Spinal cord (tissue), 10 donors: Measurements from ENCODE around the gene CEP112. TPM values are rescaled to one million over a fixed set of nuclear protein-coding genes. Genes with fewer than 3 reads are reported as not detected.
A peak's percentile ranks its signal among the peaks of the same experiment; 100 is the strongest.

Experiments
- DNase-seq, 6 donors: peaks; one replicate each; pipeline versions ENCODE4 v3.0.0 to v3.0.0-alpha.2; 2013 to 2015; ENCODE audit warnings: low spot score in 6 of 6, low read depth in 4 of 6
- H3K27ac ChIP-seq: one replicate; pipeline ENCODE4 v1.5.1; 2013; ENCODE audit warnings: low read depth, low read length, control low read depth
- H3K27me3 ChIP-seq: one replicate; pipeline ENCODE4 v1.6.1; 2013; ENCODE audit warnings: low read length; ENCODE audit not compliant: control insufficient read depth, insufficient read depth
- H3K36me3 ChIP-seq: one replicate; pipeline ENCODE4 v1.6.1; 2013; ENCODE audit warnings: low read length; ENCODE audit not compliant: control insufficient read depth, insufficient read depth
- H3K4me1 ChIP-seq: one replicate; pipeline ENCODE4 v1.6.1; 2013; ENCODE audit warnings: low read length; ENCODE audit not compliant: control insufficient read depth, insufficient read depth
- H3K4me3 ChIP-seq: one replicate; pipeline ENCODE4 v1.5.1; 2013; ENCODE audit warnings: low read depth, low read length, control low read depth
- H3K9me3 ChIP-seq: one replicate; pipeline ENCODE4 v1.6.1; 2013; ENCODE audit warnings: low read length; ENCODE audit not compliant: control insufficient read depth, insufficient read depth
- WGBS: methylation state at CpG from one replicate; pipeline ENCODE4 v1.1.5; 2013; ENCODE audit warnings: missing lambda C conversion rate; ENCODE audit not compliant: insufficient coverage; 5-methylcytosine and 5-hydroxymethylcytosine counted together
- polyA plus RNA-seq, 2 donors: library from polyadenylated mRNA; unstranded; fragments of 120-200 nt; gene quantifications; one replicate each; pipeline ENCODE4 v1.2.1, GENCODE V29; 2013; ENCODE audit not compliant: insufficient read length in 2 of 2
- total RNA-seq, 2 donors: library from RNA; depleted of rRNA in 1 of 2; stranded (reverse); fragments of 120-200 nt in 1 of 2; fragments of >200 nt in 1 of 2; gene quantifications; one replicate each; pipeline versions ENCODE4 v1.2.3 to v1.2.4, GENCODE V29; 2013 to 2014
- donor health status: healthy.

The CEP112 gene
- total and polyA plus RNA-seq, 4 donors, result 9.1 to 26.2 (median 17.6) TPM

DNA sequence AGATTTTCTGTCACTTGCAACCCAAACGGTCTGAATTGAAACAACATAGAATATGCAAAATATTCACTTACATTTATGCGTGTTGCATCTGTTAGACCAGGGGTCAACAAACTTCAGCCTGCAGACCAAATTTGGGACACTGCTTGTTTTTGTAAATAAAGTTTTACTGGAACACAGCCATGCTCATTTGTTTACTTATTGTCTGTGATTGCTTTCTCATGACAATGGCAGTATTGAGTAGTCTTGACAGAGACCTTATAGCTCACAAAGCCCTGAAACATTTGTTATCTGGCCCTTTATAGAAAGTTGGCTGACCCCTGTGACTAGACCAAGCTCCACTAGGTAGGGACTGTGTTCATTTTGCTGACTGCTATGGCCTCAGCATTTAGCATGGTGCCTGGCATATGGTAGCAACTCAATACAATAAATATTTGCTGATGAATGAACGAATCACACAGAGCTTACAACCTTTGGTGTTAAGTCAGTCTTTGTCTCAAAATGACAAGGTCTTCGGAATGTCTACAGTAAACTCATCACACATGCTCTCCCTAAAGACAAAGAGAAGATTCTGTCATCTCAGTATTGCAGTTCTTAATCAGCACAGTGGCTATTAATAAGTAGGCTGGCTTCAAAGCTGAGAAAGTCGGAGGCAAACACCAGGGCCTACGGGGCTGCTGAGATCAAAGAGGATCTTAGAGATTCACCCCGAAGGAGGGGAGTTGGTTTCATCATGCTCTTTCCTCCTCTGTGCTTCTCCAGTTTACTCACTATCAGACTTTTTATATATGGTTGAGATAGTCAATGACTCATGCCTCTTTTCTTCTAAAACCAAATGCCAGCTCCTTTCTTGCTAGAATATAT is 535.3 kb downstream of the CEP112 start:
- Histone ChIP-seq H3K9me3 (peaks cover 1% of the 10 kb centered on the region), H3K27me3 (no peaks in the 10 kb centered on the region), H3K4me3 (no peak overlapping the region), H3K4me1 (no peaks in the 10 kb centered on the region), H3K36me3 (no peaks in the 10 kb centered on the region), H3K27ac (no peak overlapping the region)
- DNase-seq, result no peak
- no CpG with 5 or more reads among the region's 7 CpGs for WGBS

DNA sequence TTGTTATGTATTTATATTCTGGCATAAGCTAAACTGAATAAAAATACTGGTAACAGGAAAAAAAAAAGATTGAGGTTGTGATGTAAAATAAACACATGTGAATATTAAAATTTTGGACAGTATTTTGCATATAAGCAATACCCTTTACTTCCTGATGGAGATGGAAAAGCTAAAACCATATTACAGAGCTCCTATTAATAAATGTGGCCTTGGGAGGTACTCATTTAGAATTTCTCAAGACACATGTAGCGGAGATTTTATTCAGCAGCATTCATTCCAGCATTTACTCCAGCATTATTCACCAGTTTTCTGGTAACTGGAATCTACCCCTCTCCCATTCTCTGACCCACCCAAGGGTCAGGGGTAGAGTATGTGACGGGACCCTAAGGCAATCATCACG is 536.2 kb downstream of the CEP112 start:
- WGBS, result no CpG with 5 or more reads among the region's 3 CpGs
- Histone ChIP-seq H3K4me3 (no peak overlapping the region), H3K27ac (no peak overlapping the region), H3K4me1 (no peaks in the 10 kb centered on the region), H3K9me3 (peaks cover 1% of the 10 kb centered on the region), H3K27me3 (no peaks in the 10 kb centered on the region), H3K36me3 (no peaks in the 10 kb centered on the region)
- no peak for DNase-seq

DNA sequence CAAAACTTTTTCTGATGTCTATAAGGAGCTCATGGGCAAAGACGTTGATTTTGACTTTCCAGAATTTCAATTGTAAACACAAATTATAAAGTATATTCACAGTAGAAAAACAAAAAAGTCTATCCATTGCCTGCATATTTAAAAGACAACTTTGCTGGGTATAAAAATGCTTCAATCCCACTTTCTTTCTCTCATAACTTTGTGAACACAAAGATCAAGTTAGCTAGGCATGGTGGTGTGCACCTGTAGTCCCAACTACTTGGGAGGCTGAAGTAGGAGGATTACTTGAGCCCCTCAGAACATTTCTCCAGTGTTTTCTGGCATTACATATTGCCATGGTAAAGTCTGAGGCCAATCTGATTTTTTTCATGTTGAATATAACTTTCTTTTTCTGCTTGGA is 547.4 kb downstream of the CEP112 start:
- no CpG with 5 or more reads among the region's 1 CpG for WGBS
- Histone ChIP-seq H3K27me3 (no peaks in the 10 kb centered on the region), H3K9me3 (peaks cover 3% of the 10 kb centered on the region), H3K27ac (no peak overlapping the region), H3K4me3 (no peak overlapping the region), H3K36me3 (peaks cover 3% of the 10 kb centered on the region), H3K4me1 (no peaks in the 10 kb centered on the region)
- no peak for DNase-seq

DNA sequence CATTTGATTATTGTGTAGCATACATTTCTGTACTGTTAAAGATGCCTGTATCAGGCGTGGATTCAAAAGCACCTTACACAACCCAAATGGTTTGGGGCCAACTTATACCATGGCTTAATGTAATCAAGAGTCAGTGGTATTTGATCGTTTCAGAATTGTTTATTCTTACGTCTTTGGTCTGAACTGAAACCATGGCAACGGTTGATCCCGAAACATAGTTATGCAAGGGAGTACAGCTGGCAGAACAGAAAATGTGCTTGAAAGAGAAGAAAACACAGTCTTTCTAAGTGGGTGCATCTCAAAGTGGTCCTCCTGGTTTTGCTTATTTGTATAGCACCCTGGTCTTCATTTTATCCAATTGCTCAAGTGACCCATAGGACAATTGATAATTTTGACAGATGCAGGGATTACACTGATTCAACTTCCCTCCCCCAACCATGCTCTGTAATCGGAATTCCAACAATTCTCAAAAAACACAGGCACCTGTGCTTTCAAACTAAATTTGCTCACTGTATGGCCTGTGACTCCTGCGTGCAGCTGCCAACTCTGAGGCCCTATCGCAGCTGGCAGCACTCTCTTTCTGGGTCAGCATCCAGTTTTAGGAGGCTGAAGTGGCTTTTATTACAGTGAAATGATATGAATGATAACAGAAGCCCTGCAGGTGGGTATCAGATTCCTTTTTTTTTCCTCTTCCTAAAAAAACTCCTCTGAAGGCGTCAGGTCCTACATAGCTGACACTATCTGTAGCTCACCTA is 553.5 kb downstream of the CEP112 start:
- DNase-seq, result peak in 3 of 6 donors; percentile 13 to 86 (median 71)
- Histone ChIP-seq H3K27me3 (no peaks in the 10 kb centered on the region), H3K4me3 (no peak overlapping the region), H3K9me3 (peaks cover 3% of the 10 kb centered on the region), H3K27ac (no peak overlapping the region), H3K36me3 (peaks cover 4% of the 10 kb centered on the region), H3K4me1 (peaks cover 3% of the 10 kb centered on the region)
- 22% methylated on average over 5 of the region's 9 CpGs for WGBS

DNA sequence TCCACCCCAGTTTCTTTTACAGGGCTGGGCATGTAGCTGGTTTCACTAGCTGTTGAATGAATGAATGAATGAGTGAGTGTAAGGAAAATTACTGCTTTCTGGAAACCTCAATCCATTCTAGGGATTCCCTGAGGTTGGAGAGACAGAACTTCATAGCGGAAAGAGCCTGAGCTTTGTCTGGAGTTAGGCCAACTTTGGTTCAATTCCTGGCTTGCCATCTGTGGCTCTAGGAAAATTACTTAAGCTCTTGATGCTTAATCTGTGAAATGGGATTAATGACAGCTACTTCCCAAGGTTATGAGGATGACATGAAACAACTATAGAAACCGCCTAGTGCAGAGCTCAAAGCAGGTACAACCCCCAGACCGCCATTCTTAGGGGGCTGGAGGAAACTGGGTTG is 554.1 kb downstream of the CEP112 start:
- Histone ChIP-seq H3K27ac (no peak overlapping the region), H3K4me3 (no peak overlapping the region), H3K9me3 (peaks cover 3% of the 10 kb centered on the region), H3K4me1 (peaks cover 3% of the 10 kb centered on the region), H3K36me3 (peaks cover 4% of the 10 kb centered on the region), H3K27me3 (no peaks in the 10 kb centered on the region)
- WGBS, result 29% methylated on average over 1 of the region's 3 CpGs
- DNase-seq, result peak in 2 of 6 donors; percentile 49 to 71

- no peaks in the 10 kb centered on the region for H3K27me3 ChIP-seq
- H3K4me1 ChIP-seq, result peaks cover 3% of the 10 kb centered on the region
- 79% methylated on average over 2 of the region's 3 CpGs for WGBS
- no peak overlapping the region for H3K27ac ChIP-seq
- H3K4me3 ChIP-seq, result no peak overlapping the region
- H3K36me3 ChIP-seq, result peaks cover 4% of the 10 kb centered on the region
- no peak for DNase-seq
- no peaks in the 10 kb centered on the region for H3K9me3 ChIP-seq
Observed at GRCh38 chr17:65634533-65634932, 557.4 kb downstream of the CEP112 start.

- Histone ChIP-seq H3K27me3 (no peaks in the 10 kb centered on the region), H3K9me3 (no peaks in the 10 kb centered on the region), H3K27ac (no peak overlapping the region), H3K4me1 (peaks cover 4% of the 10 kb centered on the region), H3K4me3 (no peak overlapping the region), H3K36me3 (peaks cover 4% of the 10 kb centered on the region)
- DNase-seq, result no peak
Observed at GRCh38 chr17:65633988-65634387, 557.9 kb downstream of the CEP112 start.

GRCh38 chr17:65633146-65633881 is 558.6 kb downstream of the CEP112 start:
- peaks cover 3% of the 10 kb centered on the region for H3K4me1 ChIP-seq
- DNase-seq, result no peak
- H3K4me3 ChIP-seq, result no peak overlapping the region
- peaks cover 4% of the 10 kb centered on the region for H3K36me3 ChIP-seq
- no peaks in the 10 kb centered on the region for H3K27me3 ChIP-seq
- WGBS, result no CpG with 5 or more reads among the region's 8 CpGs
- no peak overlapping the region for H3K27ac ChIP-seq
- no peaks in the 10 kb centered on the region for H3K9me3 ChIP-seq

- Histone ChIP-seq H3K27ac (no peak overlapping the region), H3K36me3 (no peaks in the 10 kb centered on the region), H3K4me1 (peaks cover 3% of the 10 kb centered on the region), H3K4me3 (no peak overlapping the region), H3K9me3 (no peaks in the 10 kb centered on the region), H3K27me3 (no peaks in the 10 kb centered on the region)
- DNase-seq, result no peak
- 100% methylated on average over 2 of the region's 2 CpGs for WGBS
Observed at GRCh38 chr17:65630502-65630901, 561.4 kb downstream of the CEP112 start.
